Calu3 (cell line): ENCODE data around the gene ATG2B. TPM values are rescaled to one million over a fixed set of nuclear protein-coding genes. Genes with fewer than 3 reads are reported as not detected.

Source experiments
- BruUV-seq: library from RNA; stranded (reverse); fragments of 400-500 nt; replicated peaks from 2 replicates; lab custom pipeline; 2021; lab: Mats Ljungman, UMichigan
- CTCF ChIA-PET: fragments of 300-600 bp; sonication (Branson Sonifier 250); formaldehyde crosslinking; loops from one replicate; lab custom pipeline; 2022; ENCODE audit warnings: antibody characterized with exemption; lab: Charles Lee
- DNase-seq: peaks from one replicate; pipeline ENCODE4 v3.0.0; 2022
- H3K27ac Mint-ChIP-seq: one replicate; pipeline ENCODE4 v1.8.0; 2022; ENCODE audit warnings: mixed read lengths; ENCODE audit not compliant: unreplicated experiment
- H3K27me3 Mint-ChIP-seq: one replicate; pipeline ENCODE4 v1.8.0; 2022; ENCODE audit warnings: mixed read lengths; ENCODE audit not compliant: unreplicated experiment
- H3K36me3 Mint-ChIP-seq: one replicate; pipeline ENCODE4 v1.8.0; 2022; ENCODE audit warnings: mild to moderate bottlenecking, moderate library complexity, mixed read lengths; ENCODE audit not compliant: insufficient read depth, unreplicated experiment
- H3K4me1 Mint-ChIP-seq: one replicate; pipeline ENCODE4 v1.8.0; 2022; ENCODE audit warnings: mild to moderate bottlenecking, low read depth, mixed read lengths; ENCODE audit not compliant: unreplicated experiment
- H3K4me3 Mint-ChIP-seq: one replicate; pipeline ENCODE4 v1.8.0; 2022; ENCODE audit warnings: mild to moderate bottlenecking, low read depth, moderate library complexity, mixed read lengths; ENCODE audit not compliant: unreplicated experiment
- H3K9me3 Mint-ChIP-seq: one replicate; pipeline ENCODE4 v1.8.0; 2022; ENCODE audit warnings: low read depth, mixed read lengths; ENCODE audit not compliant: unreplicated experiment
- intact Hi-C: fragments of 100-400 bp; cut with micrococcal nuclease; formaldehyde crosslinking; loops from one replicate; pipeline ENCODE4 v1.10.0; 2022; ENCODE audit not compliant: unreplicated experiment
- total RNA-seq: library from RNA; stranded (reverse); gene quantifications from 2 replicates; pipeline ENCODE4 v1.2.3, GENCODE V29; 2022
- TF ChIP-seq, protein P1 (sequence below): fragments of 200-600 bp; IDR thresholded peaks from one replicate; pipeline ENCODE4 v1.8.0; 2022; ENCODE audit warnings: antibody characterized with exemption; ENCODE audit not compliant: unreplicated experiment

The ATG2B gene
- total RNA-seq, 1 experiment from 2014 or later: 14.5 TPM

- H3K27ac Mint-ChIP-seq: no peak overlapping the region
- H3K4me1 Mint-ChIP-seq: no peaks in the 10 kb centered on the region
- H3K4me3 Mint-ChIP-seq: no peak overlapping the region
- BruUV-seq: no TSS peak
- intact Hi-C loops: no loop called here
- CTCF ChIA-PET: no interaction called here
- DNase-seq: no peak
- no peaks in the 10 kb centered on the region for H3K36me3 Mint-ChIP-seq
- TF ChIP-seq, protein P1, sequence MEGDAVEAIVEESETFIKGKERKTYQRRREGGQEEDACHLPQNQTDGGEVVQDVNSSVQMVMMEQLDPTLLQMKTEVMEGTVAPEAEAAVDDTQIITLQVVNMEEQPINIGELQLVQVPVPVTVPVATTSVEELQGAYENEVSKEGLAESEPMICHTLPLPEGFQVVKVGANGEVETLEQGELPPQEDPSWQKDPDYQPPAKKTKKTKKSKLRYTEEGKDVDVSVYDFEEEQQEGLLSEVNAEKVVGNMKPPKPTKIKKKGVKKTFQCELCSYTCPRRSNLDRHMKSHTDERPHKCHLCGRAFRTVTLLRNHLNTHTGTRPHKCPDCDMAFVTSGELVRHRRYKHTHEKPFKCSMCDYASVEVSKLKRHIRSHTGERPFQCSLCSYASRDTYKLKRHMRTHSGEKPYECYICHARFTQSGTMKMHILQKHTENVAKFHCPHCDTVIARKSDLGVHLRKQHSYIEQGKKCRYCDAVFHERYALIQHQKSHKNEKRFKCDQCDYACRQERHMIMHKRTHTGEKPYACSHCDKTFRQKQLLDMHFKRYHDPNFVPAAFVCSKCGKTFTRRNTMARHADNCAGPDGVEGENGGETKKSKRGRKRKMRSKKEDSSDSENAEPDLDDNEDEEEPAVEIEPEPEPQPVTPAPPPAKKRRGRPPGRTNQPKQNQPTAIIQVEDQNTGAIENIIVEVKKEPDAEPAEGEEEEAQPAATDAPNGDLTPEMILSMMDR: no peak
- H3K9me3 Mint-ChIP-seq: no peaks in the 10 kb centered on the region
- H3K27me3 Mint-ChIP-seq: no peaks in the 10 kb centered on the region
Observed at GRCh38 chr14:96407935-96408570, 44.9 kb upstream of the ATG2B start.

DNA sequence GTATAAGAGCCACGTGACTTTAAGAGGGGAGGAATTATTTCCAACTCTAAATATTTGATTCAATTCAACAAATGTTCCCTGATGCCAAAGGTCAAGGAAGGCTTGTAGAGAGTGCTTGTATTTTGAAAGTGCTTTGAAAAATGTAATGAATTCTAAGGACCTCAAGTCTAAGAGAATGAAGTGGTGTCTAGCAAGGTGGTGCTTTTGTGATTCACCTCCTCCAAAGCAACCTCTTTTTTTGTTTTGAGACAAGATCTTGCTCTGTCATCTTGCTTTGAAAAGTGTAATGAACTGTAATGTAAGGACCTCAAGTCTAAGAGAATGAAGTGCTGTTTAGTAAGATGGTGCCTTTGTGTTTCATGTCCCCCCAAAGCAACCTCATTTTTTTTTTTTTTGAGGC lies 42.5 kb upstream of the ATG2B start:
- DNase-seq: no peak
- Mint-ChIP-seq H3K4me3 (no peak overlapping the region), H3K9me3 (no peaks in the 10 kb centered on the region), H3K36me3 (no peaks in the 10 kb centered on the region), H3K27me3 (no peaks in the 10 kb centered on the region), H3K4me1 (no peaks in the 10 kb centered on the region), H3K27ac (no peak overlapping the region)
- BruUV-seq: no TSS peak
- TF ChIP-seq, protein P1: no peak
- CTCF ChIA-PET: no interaction called here
- intact Hi-C loops: no loop called here

- Mint-ChIP-seq H3K36me3 (no peaks in the 10 kb centered on the region), H3K4me3 (no peak overlapping the region), H3K27ac (no peak overlapping the region), H3K27me3 (no peaks in the 10 kb centered on the region), H3K4me1 (no peaks in the 10 kb centered on the region), H3K9me3 (no peaks in the 10 kb centered on the region)
- CTCF ChIA-PET: no interaction called here
- BruUV-seq: no TSS peak
- TF ChIP-seq, protein P1: no peak
- DNase-seq: no peak
- intact Hi-C loops: no loop called here
Observed at GRCh38 chr14:96403409-96403808, 40.3 kb upstream of the ATG2B start.

- Mint-ChIP-seq H3K9me3 (no peaks in the 10 kb centered on the region), H3K4me3 (no peak overlapping the region), H3K27me3 (no peaks in the 10 kb centered on the region), H3K36me3 (no peaks in the 10 kb centered on the region), H3K4me1 (no peaks in the 10 kb centered on the region), H3K27ac (no peak overlapping the region)
- DNase-seq: no peak
- no TSS peak for BruUV-seq
- CTCF ChIA-PET: no interaction called here
- intact Hi-C loops: no loop called here
- TF ChIP-seq, protein P1: no peak
Observed at GRCh38 chr14:96400495-96400894, 37.4 kb upstream of the ATG2B start.
